Nephron (organoid): ENCODE measurements around the gene UBE4A.

Source experiments
- H3K27ac Mint-ChIP-seq, 3 experiments: 2 replicates each; pipeline ENCODE4 v1.8.0; 2020; ENCODE audit warnings: mixed read lengths in 3 of 3, mild to moderate bottlenecking in 2 of 3, moderate library complexity in 1 of 3
- H3K27me3 Mint-ChIP-seq: 2 replicates; pipeline ENCODE4 v1.8.0; 2021; ENCODE audit warnings: low read depth, mild to moderate bottlenecking, moderate library complexity, mixed read lengths
- H3K36me3 Mint-ChIP-seq: 2 replicates; pipeline ENCODE4 v1.8.0; 2020; ENCODE audit warnings: low read depth, mixed read lengths
- H3K4me1 Mint-ChIP-seq: 2 replicates; pipeline ENCODE4 v1.8.0; 2020; ENCODE audit warnings: mixed read lengths
- H3K4me3 Mint-ChIP-seq, 3 experiments: 2 replicates each; pipeline ENCODE4 v1.8.0; 2020; ENCODE audit warnings: mild to moderate bottlenecking in 3 of 3, mixed read lengths in 3 of 3, moderate library complexity in 2 of 3
- H3K9me3 Mint-ChIP-seq: 2 replicates; pipeline ENCODE4 v1.8.0; 2020; ENCODE audit warnings: mixed read lengths
- CTCF ChIP-seq, 3 experiments: fragments of 200-600 bp; sonication (generic); IDR thresholded peaks; one replicate each; pipeline ENCODE4 v1.5.0; 2021; ENCODE audit warnings: antibody characterized with exemption in 3 of 3; ENCODE audit not compliant: unreplicated experiment in 3 of 3

Gene UBE4A

GRCh38 chr11:118359295-118359958, at the start of gene UBE4A:
UBE4A (plus strand) TSS chr11:118359600; CDS start chr11:118365081, 5,481 bp downstream.
- Mint-ChIP-seq H3K9me3 (no peaks in the 10 kb centered on the region), H3K27me3 (peaks cover 7% of the 10 kb centered on the region), H3K4me3 (peak within 1 kb of the TSS; percentile 98 to 99 (median 98)), H3K4me1 (peaks cover 10% of the 10 kb centered on the region), H3K27ac (peak within 1 kb of the TSS; percentile 80 to 93 (median 85)), H3K36me3 (peaks cover 3% of the 10 kb centered on the region)
- TF ChIP-seq CTCF (IDR thresholded peaks at IDR 0.05; ENCODE audit: unreplicated experiment in 3 of 3): no peak

DNA sequence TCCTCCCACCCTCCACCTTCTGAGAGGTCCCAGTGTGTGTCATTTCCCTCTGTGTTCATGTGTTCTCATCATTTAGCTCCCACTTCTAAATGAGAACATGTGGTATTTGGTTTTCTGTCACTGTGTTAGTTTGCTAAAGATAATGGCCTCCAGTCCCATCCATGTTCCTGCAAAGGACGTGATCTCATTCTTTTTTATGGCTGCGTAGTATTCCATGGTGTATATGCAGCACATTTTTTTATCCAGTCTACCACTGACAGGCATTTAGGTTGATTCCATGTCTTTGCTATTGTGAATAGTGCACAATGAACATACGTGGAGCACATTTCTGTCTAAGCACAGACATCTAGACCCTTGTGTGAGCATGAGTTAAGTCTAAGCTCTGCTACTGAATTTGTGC, 49.1 kb upstream of the UBE4A start:
- TF ChIP-seq CTCF (IDR thresholded peaks at IDR 0.05; ENCODE audit: unreplicated experiment in 3 of 3): no peak

GRCh38 chr11:118310781-118311485, 48.5 kb upstream of the UBE4A start:
- TF ChIP-seq CTCF (IDR thresholded peaks at IDR 0.05; ENCODE audit: unreplicated experiment in 3 of 3): no peak
- Mint-ChIP-seq H3K27ac (no peak overlapping the region), H3K36me3 (no peaks in the 10 kb centered on the region), H3K4me1 (peaks cover 15% of the 10 kb centered on the region), H3K9me3 (no peaks in the 10 kb centered on the region), H3K4me3 (no peak overlapping the region), H3K27me3 (peaks cover 17% of the 10 kb centered on the region)

More for the DNA sequence above, 49.1 kb upstream of the UBE4A start:
- Mint-ChIP-seq H3K4me1 (peaks cover 8% of the 10 kb centered on the region), H3K27ac (no peak overlapping the region), H3K4me3 (no peak overlapping the region), H3K36me3 (no peaks in the 10 kb centered on the region), H3K9me3 (no peaks in the 10 kb centered on the region), H3K27me3 (peaks cover 20% of the 10 kb centered on the region)

GRCh38 chr11:118311518-118311917, 47.9 kb upstream of the UBE4A start:
- H3K9me3 Mint-ChIP-seq: no peaks in the 10 kb centered on the region
- peaks cover 14% of the 10 kb centered on the region for H3K27me3 Mint-ChIP-seq
- H3K27ac Mint-ChIP-seq: no peak overlapping the region
- H3K4me1 Mint-ChIP-seq: peaks cover 21% of the 10 kb centered on the region
- H3K36me3 Mint-ChIP-seq: no peaks in the 10 kb centered on the region
- TF ChIP-seq CTCF (IDR thresholded peaks at IDR 0.05; ENCODE audit: unreplicated experiment in 3 of 3): no peak
- no peak overlapping the region for H3K4me3 Mint-ChIP-seq

- H3K4me1 Mint-ChIP-seq: peaks cover 27% of the 10 kb centered on the region
- no peak overlapping the region for H3K4me3 Mint-ChIP-seq
- H3K27ac Mint-ChIP-seq: no peak overlapping the region
- no peak for TF ChIP-seq CTCF (IDR thresholded peaks at IDR 0.05; ENCODE audit: unreplicated experiment in 3 of 3)
- H3K36me3 Mint-ChIP-seq: no peaks in the 10 kb centered on the region
- peaks cover 14% of the 10 kb centered on the region for H3K27me3 Mint-ChIP-seq
- H3K9me3 Mint-ChIP-seq: no peaks in the 10 kb centered on the region
Measured at GRCh38 chr11:118312328-118312727, 47.1 kb upstream of the UBE4A start.
